Stimulated activated CD4-positive, alpha-beta T cell treated with anti-CD3 and anti-CD28 coated beads, Interleukin-1b, Interleukin-23, amount 100 ng/mL, for 48 hours (primary cell): ENCODE data around the gene MIEF1.

Source experiments
- DNase-seq: peaks from one replicate; pipeline ENCODE4 v3.0.0-alpha.2; 2020

Gene MIEF1

GRCh38 chr22:39471381-39472141 lies 30.5 kb upstream of the MIEF1 start:
- no peak for DNase-seq

- DNase-seq, result no peak
Observed at GRCh38 chr22:39472570-39473556, 29.2 kb upstream of the MIEF1 start.

GRCh38 chr22:39473851-39474250 lies 28.2 kb upstream of the MIEF1 start:
- DNase-seq, result no peak

GRCh38 chr22:39474351-39475111 lies 27.6 kb upstream of the MIEF1 start:
- DNase-seq, result no peak

GRCh38 chr22:39475337-39475736 lies 26.8 kb upstream of the MIEF1 start:
- no peak for DNase-seq

- no peak for DNase-seq
Observed at GRCh38 chr22:39475902-39476301, 26.2 kb upstream of the MIEF1 start.

GRCh38 chr22:39476664-39477063 lies 25.4 kb upstream of the MIEF1 start:
- no peak for DNase-seq

- no peak for DNase-seq
Observed at GRCh38 chr22:39477542-39477941, 24.5 kb upstream of the MIEF1 start.

GRCh38 chr22:39478441-39478850 lies 23.6 kb upstream of the MIEF1 start:
- DNase-seq, result peak; percentile 12

- DNase-seq, result no peak
Observed at GRCh38 chr22:39479254-39479653, 22.8 kb upstream of the MIEF1 start.

- DNase-seq, result no peak
Observed at GRCh38 chr22:39480557-39480956, 21.5 kb upstream of the MIEF1 start.

GRCh38 chr22:39481054-39481453 lies 21.0 kb upstream of the MIEF1 start:
- no peak for DNase-seq

- no peak for DNase-seq
Observed at GRCh38 chr22:39481595-39481994, 20.5 kb upstream of the MIEF1 start.

- no peak for DNase-seq
Observed at GRCh38 chr22:39482768-39483167, 19.3 kb upstream of the MIEF1 start.

GRCh38 chr22:39486951-39487825 lies 14.9 kb upstream of the MIEF1 start:
- no peak for DNase-seq

- no peak for DNase-seq
Observed at GRCh38 chr22:39487826-39488520, 14.1 kb upstream of the MIEF1 start.

GRCh38 chr22:39488563-39489083 lies 13.5 kb upstream of the MIEF1 start:
- DNase-seq, result no peak

GRCh38 chr22:39489094-39490068 lies 12.7 kb upstream of the MIEF1 start:
- no peak for DNase-seq

- DNase-seq, result peak; percentile 86
Observed at GRCh38 chr22:39490135-39490798, 11.8 kb upstream of the MIEF1 start.
